Measurements from ENCODE around the gene PHF21A.

GRCh38 chr11:45983471-45983845 is 137.8 kb downstream of the PHF21A start:
- TF ChIP-seq MAFK (IDR thresholded peaks at IDR 0.05; ENCODE audit: low read depth, low read length), result no peak
- no peak for TF ChIP-seq RBBP5 (IDR thresholded peaks at IDR 0.05; ENCODE audit: borderline replicate concordance, low read depth, low read length)
- no peak for TF ChIP-seq SP1 (IDR thresholded peaks at IDR 0.05; ENCODE audit: low read depth, low read length)
- TF ChIP-seq, protein P1, sequence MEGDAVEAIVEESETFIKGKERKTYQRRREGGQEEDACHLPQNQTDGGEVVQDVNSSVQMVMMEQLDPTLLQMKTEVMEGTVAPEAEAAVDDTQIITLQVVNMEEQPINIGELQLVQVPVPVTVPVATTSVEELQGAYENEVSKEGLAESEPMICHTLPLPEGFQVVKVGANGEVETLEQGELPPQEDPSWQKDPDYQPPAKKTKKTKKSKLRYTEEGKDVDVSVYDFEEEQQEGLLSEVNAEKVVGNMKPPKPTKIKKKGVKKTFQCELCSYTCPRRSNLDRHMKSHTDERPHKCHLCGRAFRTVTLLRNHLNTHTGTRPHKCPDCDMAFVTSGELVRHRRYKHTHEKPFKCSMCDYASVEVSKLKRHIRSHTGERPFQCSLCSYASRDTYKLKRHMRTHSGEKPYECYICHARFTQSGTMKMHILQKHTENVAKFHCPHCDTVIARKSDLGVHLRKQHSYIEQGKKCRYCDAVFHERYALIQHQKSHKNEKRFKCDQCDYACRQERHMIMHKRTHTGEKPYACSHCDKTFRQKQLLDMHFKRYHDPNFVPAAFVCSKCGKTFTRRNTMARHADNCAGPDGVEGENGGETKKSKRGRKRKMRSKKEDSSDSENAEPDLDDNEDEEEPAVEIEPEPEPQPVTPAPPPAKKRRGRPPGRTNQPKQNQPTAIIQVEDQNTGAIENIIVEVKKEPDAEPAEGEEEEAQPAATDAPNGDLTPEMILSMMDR (IDR thresholded peaks at IDR 0.05; ENCODE audit: control extremely low read depth in 1 of 3, insufficient read depth in 1 of 3, low read depth in 1 of 3, low read length in 3 of 3), result no peak
- TF ChIP-seq POLR2A (IDR thresholded peaks at IDR 0.05; ENCODE audit: control extremely low read depth in 1 of 2, low read depth in 2 of 2, low read length in 2 of 2), result peak in 1 of 2 experiments; percentile 52; a peak in 2 of 3 replicates
- TF ChIP-seq RFX5 (IDR thresholded peaks at IDR 0.05; ENCODE audit: borderline replicate concordance, low read depth, low read length), result no peak
- no peak for TF ChIP-seq ATF2 (IDR thresholded peaks at IDR 0.05; ENCODE audit: low read length)
- no peak for TF ChIP-seq EP300 (IDR thresholded peaks at IDR 0.05; ENCODE audit: borderline replicate concordance in 1 of 2, low read depth in 2 of 2, low read length in 2 of 2)
- no peak for TF ChIP-seq EZH2 (IDR thresholded peaks at IDR 0.05; ENCODE audit: low read depth, low read length, severe bottlenecking)
